Caco-2 (cell line): ENCODE results near the gene CAP2. TPM values are rescaled to one million over a fixed set of nuclear protein-coding genes. Genes with fewer than 3 reads are reported as not detected.

ENCODE experiments used
- BruUV-seq: library from RNA; stranded (reverse); fragments of 400-500 nt; replicated peaks from 2 replicates; lab custom pipeline; 2021; lab: Mats Ljungman, UMichigan
- CTCF ChIA-PET: fragments of 300-600 bp; sonication (Branson Sonifier 250); formaldehyde crosslinking; loops from one replicate; lab custom pipeline; 2022; ENCODE audit warnings: antibody characterized with exemption; lab: Charles Lee
- POLR2A ChIA-PET: fragments of 300-600 bp; sonication (Branson Sonifier 250); formaldehyde crosslinking; loops from one replicate; lab custom pipeline; 2022; ENCODE audit warnings: antibody characterized with exemption; lab: Charles Lee
- DNase-seq, 2 experiments: peaks; one replicate each; pipeline versions ENCODE4 v3.0.0 to v3.0.0-alpha.2; 2020 to 2022
- H3K27me3 ChIP-seq: replicated peaks from 2 replicates; pipeline ENCODE4 v1.6.0; 2011; ENCODE audit warnings: low read length; ENCODE audit not compliant: control insufficient read depth, insufficient read depth
- H3K36me3 ChIP-seq: 2 replicates; pipeline ENCODE4 v1.5.1; 2011; ENCODE audit warnings: low read length; ENCODE audit not compliant: control insufficient read depth, insufficient read depth
- H3K4me1 ChIP-seq: fragments of 250-450 bp; sonication (Bioruptor Pico); 2 replicates; pipeline ENCODE4 v1.5.1; 2020; ENCODE audit warnings: mild to moderate bottlenecking
- H3K4me3 ChIP-seq: 2 replicates; pipeline ENCODE4 v1.5.1; 2011; ENCODE audit warnings: low read depth, mild to moderate bottlenecking, control low read depth, low read length
- H3K9me3 ChIP-seq: fragments of 250-450 bp; sonication (Bioruptor Pico); 2 replicates; pipeline ENCODE4 v1.5.1; 2020; ENCODE audit warnings: mild to moderate bottlenecking, moderate library complexity
- H3K27ac Mint-ChIP-seq: one replicate; pipeline ENCODE4 v1.8.0; 2022; ENCODE audit warnings: mixed read lengths; ENCODE audit not compliant: unreplicated experiment
- H3K27me3 Mint-ChIP-seq: one replicate; pipeline ENCODE4 v1.8.0; 2022; ENCODE audit warnings: mixed read lengths; ENCODE audit not compliant: insufficient read depth, unreplicated experiment
- H3K36me3 Mint-ChIP-seq: one replicate; pipeline ENCODE4 v1.8.0; 2022; ENCODE audit warnings: mild to moderate bottlenecking, mixed read lengths; ENCODE audit not compliant: insufficient read depth, unreplicated experiment
- H3K4me1 Mint-ChIP-seq: one replicate; pipeline ENCODE4 v1.8.0; 2022; ENCODE audit warnings: low read depth, mixed read lengths; ENCODE audit not compliant: unreplicated experiment
- H3K4me3 Mint-ChIP-seq: one replicate; pipeline ENCODE4 v1.8.0; 2022; ENCODE audit warnings: mild to moderate bottlenecking, moderate library complexity, mixed read lengths; ENCODE audit not compliant: unreplicated experiment
- H3K9me3 Mint-ChIP-seq: one replicate; pipeline ENCODE4 v1.8.0; 2022; ENCODE audit warnings: mixed read lengths; ENCODE audit not compliant: unreplicated experiment
- intact Hi-C: fragments of 100-400 bp; cut with micrococcal nuclease; formaldehyde crosslinking; loops from one replicate; pipeline ENCODE4 v1.10.0; 2022; ENCODE audit not compliant: unreplicated experiment
- total RNA-seq: library from RNA; stranded (reverse); gene quantifications from 2 replicates; pipeline ENCODE4 v1.2.3, GENCODE V29; 2022
- TF ChIP-seq, protein P1 (sequence below), 2 experiments: fragments of 200-600 bp in 1 of 2; IDR thresholded peaks; 1 replicate in 1 of 2; 2 replicates in 1 of 2; pipeline versions ENCODE4 v1.5.1 to v1.8.0; 2011 to 2022; ENCODE audit warnings: antibody characterized with exemption in 1 of 2, control low read depth in 1 of 2, inconsistent platforms in 1 of 2, low read depth in 1 of 2, low read length in 1 of 2, mild to moderate bottlenecking in 1 of 2, moderate library complexity in 1 of 2; ENCODE audit not compliant: insufficient read depth in 1 of 2, severe bottlenecking in 1 of 2, unreplicated experiment in 1 of 2

CAP2 gene
- total RNA-seq, 1 experiment from 2014 or later, result 8.9 TPM

DNA sequence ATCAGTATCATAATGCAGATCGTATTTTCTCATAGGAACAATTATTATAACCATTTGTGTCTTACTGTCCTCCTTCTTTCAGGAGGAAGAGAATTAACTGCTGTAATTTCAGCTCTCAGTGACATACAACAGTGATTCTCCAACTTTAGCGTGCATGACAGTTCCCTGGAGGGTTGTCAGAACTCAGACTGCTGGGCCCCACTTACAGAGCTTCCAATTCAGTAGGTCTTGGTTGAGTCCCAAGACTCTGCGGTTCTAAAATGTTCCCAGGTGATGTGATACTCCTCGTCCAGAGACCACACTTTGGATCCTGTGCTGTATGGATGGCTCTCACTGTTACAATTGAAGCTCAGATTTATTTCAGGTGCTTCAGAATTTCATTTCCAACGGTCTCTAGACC is 72.8 kb downstream of the CAP2 start:
- intact Hi-C loops, result loop anchor here (10.0 kb wide), 1 partner anchor 181 kb away; the partner anchor contains the start of gene RBM24

DNA sequence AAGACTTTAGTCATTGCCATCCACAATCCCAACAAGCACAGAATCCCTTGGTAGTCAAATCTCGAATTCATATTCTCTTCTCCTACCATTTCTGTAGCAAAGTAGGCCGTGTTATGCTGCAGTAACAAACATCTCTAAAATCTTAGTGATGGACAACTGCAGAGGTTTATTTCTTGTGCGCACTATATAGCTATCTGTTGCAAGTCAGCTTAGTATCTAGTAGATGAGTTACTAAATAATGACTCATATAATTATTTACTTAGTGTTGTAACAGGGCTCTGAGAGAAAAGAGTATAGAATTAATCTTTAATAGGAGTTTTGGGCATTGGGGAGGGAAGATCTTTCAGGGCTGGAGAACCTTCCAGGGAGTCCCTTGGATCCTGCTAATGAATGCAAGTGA is 73.3 kb downstream of the CAP2 start:
- no peak overlapping the region for H3K27ac Mint-ChIP-seq
- H3K27me3 Mint-ChIP-seq, result no peaks in the 10 kb centered on the region
- no peaks in the 10 kb centered on the region for H3K36me3 Mint-ChIP-seq
- no peaks in the 10 kb centered on the region for H3K9me3 Mint-ChIP-seq
- H3K9me3 ChIP-seq, result no peaks in the 10 kb centered on the region
- no peak overlapping the region for H3K4me3 Mint-ChIP-seq
- no peaks in the 10 kb centered on the region for H3K4me1 ChIP-seq
- H3K4me1 Mint-ChIP-seq, result no peaks in the 10 kb centered on the region
- H3K27me3 ChIP-seq, result no peaks in the 10 kb centered on the region
- BruUV-seq, result no TSS peak
- CTCF ChIA-PET, result no interaction called here
- no peak for DNase-seq
- H3K36me3 ChIP-seq, result no peaks in the 10 kb centered on the region
- TF ChIP-seq, protein P1, sequence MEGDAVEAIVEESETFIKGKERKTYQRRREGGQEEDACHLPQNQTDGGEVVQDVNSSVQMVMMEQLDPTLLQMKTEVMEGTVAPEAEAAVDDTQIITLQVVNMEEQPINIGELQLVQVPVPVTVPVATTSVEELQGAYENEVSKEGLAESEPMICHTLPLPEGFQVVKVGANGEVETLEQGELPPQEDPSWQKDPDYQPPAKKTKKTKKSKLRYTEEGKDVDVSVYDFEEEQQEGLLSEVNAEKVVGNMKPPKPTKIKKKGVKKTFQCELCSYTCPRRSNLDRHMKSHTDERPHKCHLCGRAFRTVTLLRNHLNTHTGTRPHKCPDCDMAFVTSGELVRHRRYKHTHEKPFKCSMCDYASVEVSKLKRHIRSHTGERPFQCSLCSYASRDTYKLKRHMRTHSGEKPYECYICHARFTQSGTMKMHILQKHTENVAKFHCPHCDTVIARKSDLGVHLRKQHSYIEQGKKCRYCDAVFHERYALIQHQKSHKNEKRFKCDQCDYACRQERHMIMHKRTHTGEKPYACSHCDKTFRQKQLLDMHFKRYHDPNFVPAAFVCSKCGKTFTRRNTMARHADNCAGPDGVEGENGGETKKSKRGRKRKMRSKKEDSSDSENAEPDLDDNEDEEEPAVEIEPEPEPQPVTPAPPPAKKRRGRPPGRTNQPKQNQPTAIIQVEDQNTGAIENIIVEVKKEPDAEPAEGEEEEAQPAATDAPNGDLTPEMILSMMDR (IDR thresholded peaks at IDR 0.05; ENCODE audit: insufficient read depth in 1 of 2, low read depth in 1 of 2, low read length in 1 of 2, severe bottlenecking in 1 of 2, unreplicated experiment in 1 of 2), result no peak
- intact Hi-C loops, result loop anchor here (10.0 kb wide), 1 partner anchor 182 kb away; the partner anchor contains the start of gene RBM24
- H3K4me3 ChIP-seq, result no peak overlapping the region
- POLR2A ChIA-PET, result no interaction called here

More for the DNA sequence above, 72.8 kb downstream of the CAP2 start:
- BruUV-seq, result no TSS peak
- H3K4me3 Mint-ChIP-seq, result no peak overlapping the region
- Histone ChIP-seq H3K4me1 (no peaks in the 10 kb centered on the region), H3K4me3 (no peak overlapping the region), H3K27me3 (no peaks in the 10 kb centered on the region), H3K36me3 (no peaks in the 10 kb centered on the region), H3K9me3 (no peaks in the 10 kb centered on the region)
- H3K9me3 Mint-ChIP-seq, result no peaks in the 10 kb centered on the region
- TF ChIP-seq, protein P1 (IDR thresholded peaks at IDR 0.05; ENCODE audit: insufficient read depth in 1 of 2, low read depth in 1 of 2, low read length in 1 of 2, severe bottlenecking in 1 of 2, unreplicated experiment in 1 of 2), result no peak
- no peaks in the 10 kb centered on the region for H3K4me1 Mint-ChIP-seq
- H3K27me3 Mint-ChIP-seq, result no peaks in the 10 kb centered on the region
- no peak overlapping the region for H3K27ac Mint-ChIP-seq
- DNase-seq, result no peak
- no peaks in the 10 kb centered on the region for H3K36me3 Mint-ChIP-seq
- ChIA-PET CTCF (no interaction called here), POLR2A (no interaction called here)

DNA sequence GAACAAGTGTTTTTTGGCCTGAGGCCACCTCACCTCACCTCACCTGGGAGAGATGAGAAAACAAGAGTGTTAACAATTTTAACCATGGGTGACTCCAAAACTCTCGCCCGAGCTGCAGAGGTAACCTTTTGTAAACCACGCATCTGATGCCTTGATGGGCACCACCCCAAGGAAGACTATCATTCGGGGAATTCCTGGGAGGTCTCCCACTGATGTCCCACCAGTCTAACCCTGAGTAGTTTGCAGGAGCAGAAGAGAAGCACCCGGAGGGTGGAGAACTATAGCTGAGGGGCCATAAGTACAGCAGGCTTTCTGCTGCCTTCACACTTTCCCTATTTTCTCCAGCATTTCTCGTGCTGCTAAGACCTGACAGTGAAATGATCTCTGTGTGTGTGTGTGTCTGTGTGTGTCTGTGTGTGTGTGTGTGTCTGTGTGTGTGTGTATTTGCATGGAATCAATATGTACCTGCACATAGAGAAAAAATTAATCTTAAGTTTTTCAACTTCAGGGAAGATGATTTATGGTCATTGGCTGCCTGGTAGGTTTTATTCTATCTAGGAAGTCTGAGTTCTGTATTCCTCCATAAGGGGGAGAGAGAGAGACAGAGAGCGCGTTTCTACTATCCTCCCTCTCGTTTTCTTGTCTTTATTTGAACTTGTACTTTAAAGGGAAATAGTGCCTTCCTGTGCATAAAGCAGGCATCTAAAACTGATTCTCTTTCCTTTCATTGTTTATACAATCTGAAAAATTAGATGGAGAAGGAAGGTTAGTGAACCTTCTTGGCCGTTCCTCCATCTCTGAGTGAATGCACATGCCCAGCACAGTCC is 75.8 kb downstream of the CAP2 start:
- no peaks in the 10 kb centered on the region for H3K9me3 ChIP-seq
- ChIA-PET CTCF (no interaction called here), POLR2A (no interaction called here)
- DNase-seq, result no peak
- no peaks in the 10 kb centered on the region for H3K36me3 ChIP-seq
- H3K4me3 ChIP-seq, result no peak overlapping the region
- BruUV-seq, result no TSS peak
- Mint-ChIP-seq H3K36me3 (no peaks in the 10 kb centered on the region), H3K27me3 (no peaks in the 10 kb centered on the region), H3K4me3 (no peak overlapping the region), H3K4me1 (peaks cover 7% of the 10 kb centered on the region), H3K27ac (no peak overlapping the region), H3K9me3 (no peaks in the 10 kb centered on the region)
- H3K27me3 ChIP-seq, result no peaks in the 10 kb centered on the region
- TF ChIP-seq, protein P1 (IDR thresholded peaks at IDR 0.05; ENCODE audit: insufficient read depth in 1 of 2, low read depth in 1 of 2, low read length in 1 of 2, severe bottlenecking in 1 of 2, unreplicated experiment in 1 of 2), result no peak
- H3K4me1 ChIP-seq, result 0 out of 2 replicates have a peak, but pooled peaks cover 15% of the 10 kb centered on the region
- intact Hi-C loops, result loop anchor here (10.0 kb wide), 1 partner anchor 184 kb away; the partner anchor contains the start of gene RBM24
